A673 (cell line): ENCODE measurements around the gene TSPAN10.

Experiments used
- CTCF ChIP-seq: fragments of 300-800, 200-600 bp; sonication (generic); conservative IDR thresholded peaks from 2 replicates; pipeline ENCODE4 v1.5.1; 2017; ENCODE audit warnings: low read depth, mild to moderate bottlenecking, antibody characterized with exemption, low read length, moderate library complexity, mixed read lengths
- EZH2 ChIP-seq: fragments of 200-600 bp; sonication (generic); IDR thresholded peaks from 2 replicates; pipeline ENCODE4 v1.6.1; 2017; ENCODE audit warnings: borderline replicate concordance, low read depth, mild to moderate bottlenecking, mixed read lengths, antibody characterized with exemption, low read length; ENCODE audit not compliant: poor library complexity, severe bottlenecking

GRCh38 chr17:81648013-81648706 lies 11.2 kb downstream of the TSPAN10 start:
- no peak for TF ChIP-seq CTCF
- TF ChIP-seq EZH2, result no peak
